Astrocyte of the cerebellum (primary cell): Measurements from ENCODE around the gene CDH4.

ENCODE experiments used
- DNase-seq: peaks from one replicate; pipeline ENCODE4 v3.0.0-alpha.2; 2011; ENCODE audit warnings: low read depth
- H3K4me3 ChIP-seq: 2 replicates; pipeline ENCODE4 v1.5.1; 2011; ENCODE audit warnings: mild to moderate bottlenecking, low read depth, low read length, moderate library complexity
- CTCF ChIP-seq: IDR thresholded peaks from 2 replicates; pipeline ENCODE4 v1.5.1; 2012; ENCODE audit warnings: low read length, low read depth, moderate library complexity, mild to moderate bottlenecking; ENCODE audit errors: missing control alignments
- in situ Hi-C: cut with HindIII; loops from 2 replicates; pipeline ENCODE4 v1.10.0; 2017; ENCODE audit warnings: low sequenced_read_pairs

The CDH4 gene

GRCh38 chr20:61429458-61430227 lies 177.6 kb downstream of the CDH4 start:
- in situ Hi-C loops = no loop called here
- TF ChIP-seq CTCF = no peak
- DNase-seq = no peak
- no peak overlapping the region for H3K4me3 ChIP-seq

GRCh38 chr20:61430228-61430624 lies 178.2 kb downstream of the CDH4 start:
- in situ Hi-C loops = no loop called here
- no peak for TF ChIP-seq CTCF

GRCh38 chr20:61433176-61433575 lies 181.1 kb downstream of the CDH4 start:
- no peak overlapping the region for H3K4me3 ChIP-seq
- in situ Hi-C loops = no loop called here
- DNase-seq = no peak
- TF ChIP-seq CTCF = no peak

More at GRCh38 chr20:61430228-61430624, 178.2 kb downstream of the CDH4 start:
- no peak overlapping the region for H3K4me3 ChIP-seq
- DNase-seq = no peak

- H3K4me3 ChIP-seq = no peak overlapping the region
- TF ChIP-seq CTCF = no peak
- DNase-seq = no peak
- in situ Hi-C loops = no loop called here
Observed at GRCh38 chr20:61433816-61434215, 181.8 kb downstream of the CDH4 start.

- in situ Hi-C loops = no loop called here
- DNase-seq = no peak
- TF ChIP-seq CTCF = no peak
- H3K4me3 ChIP-seq = no peak overlapping the region
Observed at GRCh38 chr20:61434341-61434781, 182.3 kb downstream of the CDH4 start.

- H3K4me3 ChIP-seq = no peak overlapping the region
- no peak for TF ChIP-seq CTCF
- in situ Hi-C loops = no loop called here
- no peak for DNase-seq
Observed at GRCh38 chr20:61435184-61435822, 183.2 kb downstream of the CDH4 start.
